Measurements from ENCODE around the gene VPS41. TPM values are rescaled to one million over a fixed set of nuclear protein-coding genes. Genes with fewer than 3 reads are reported as not detected.

Gene VPS41
- total and polyA plus RNA-seq, 12 donors: 12.7 to 133 (median 59.8) TPM

DNA sequence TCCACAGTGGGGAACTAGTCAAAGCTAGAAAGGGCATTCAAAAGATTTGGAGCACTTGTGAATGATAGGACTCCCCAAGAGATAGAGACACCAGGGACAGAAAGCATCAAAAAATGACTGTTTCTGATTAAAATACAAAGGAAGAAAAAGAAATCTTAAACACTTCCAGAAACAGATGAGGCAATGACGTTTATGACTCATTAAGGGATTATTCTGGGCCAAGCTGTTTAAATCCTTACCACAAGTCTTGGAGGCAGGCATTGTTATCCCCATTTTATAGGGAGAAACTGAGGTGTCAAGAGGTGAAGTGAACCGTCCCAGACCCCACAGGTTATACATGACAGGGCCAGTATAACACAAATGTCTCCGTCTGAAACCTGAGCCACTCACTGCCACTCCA lies 209.5 kb downstream of the VPS41 start:
- Histone ChIP-seq H3K9me3 (replicated peaks in 1 of 3) (no peaks in the 10 kb centered on the region), H3K27ac (no peak overlapping the region), H3K36me3 (replicated peaks in 1 of 2) (no peaks in the 10 kb centered on the region), H3K4me3 (no peak overlapping the region), H3K27me3 (no peaks in the 10 kb centered on the region), H3K4me1 (replicated peaks in 1 of 2) (no peaks in the 10 kb centered on the region)
- intact Hi-C loops (cut with DNase I): no loop called here
- TF ChIP-seq POLR2A (IDR thresholded peaks at IDR 0.05): no peak
- TF ChIP-seq, protein P1, sequence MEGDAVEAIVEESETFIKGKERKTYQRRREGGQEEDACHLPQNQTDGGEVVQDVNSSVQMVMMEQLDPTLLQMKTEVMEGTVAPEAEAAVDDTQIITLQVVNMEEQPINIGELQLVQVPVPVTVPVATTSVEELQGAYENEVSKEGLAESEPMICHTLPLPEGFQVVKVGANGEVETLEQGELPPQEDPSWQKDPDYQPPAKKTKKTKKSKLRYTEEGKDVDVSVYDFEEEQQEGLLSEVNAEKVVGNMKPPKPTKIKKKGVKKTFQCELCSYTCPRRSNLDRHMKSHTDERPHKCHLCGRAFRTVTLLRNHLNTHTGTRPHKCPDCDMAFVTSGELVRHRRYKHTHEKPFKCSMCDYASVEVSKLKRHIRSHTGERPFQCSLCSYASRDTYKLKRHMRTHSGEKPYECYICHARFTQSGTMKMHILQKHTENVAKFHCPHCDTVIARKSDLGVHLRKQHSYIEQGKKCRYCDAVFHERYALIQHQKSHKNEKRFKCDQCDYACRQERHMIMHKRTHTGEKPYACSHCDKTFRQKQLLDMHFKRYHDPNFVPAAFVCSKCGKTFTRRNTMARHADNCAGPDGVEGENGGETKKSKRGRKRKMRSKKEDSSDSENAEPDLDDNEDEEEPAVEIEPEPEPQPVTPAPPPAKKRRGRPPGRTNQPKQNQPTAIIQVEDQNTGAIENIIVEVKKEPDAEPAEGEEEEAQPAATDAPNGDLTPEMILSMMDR (IDR thresholded peaks at IDR 0.05): no peak
- DNase-seq: no peak
- WGBS, 4 donors: 46 to 77% (median 66%) methylated on average over 3 of the region's 3 CpGs

DNA sequence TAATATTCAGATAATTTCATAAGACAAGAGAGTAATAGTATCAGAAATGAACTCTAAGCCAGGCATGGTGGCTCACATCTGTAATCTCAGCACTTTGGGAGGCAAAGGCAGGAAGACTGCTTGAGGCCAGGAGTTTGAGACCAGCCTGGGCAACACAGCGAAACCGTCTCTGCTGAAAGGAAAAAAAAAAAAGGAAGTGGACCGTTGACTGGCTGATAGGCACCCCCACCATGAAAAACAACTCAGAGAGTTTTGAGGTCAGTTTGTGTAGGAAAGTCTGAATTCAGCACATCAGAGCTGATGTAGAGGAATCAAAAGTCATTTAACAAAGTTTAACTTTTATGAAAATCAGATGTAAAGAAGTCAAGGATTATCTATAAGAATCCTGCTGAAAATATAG lies 214.7 kb downstream of the VPS41 start:
- intact Hi-C loops (cut with DNase I): no loop called here
- WGBS, 4 donors: 51 to 68% (median 59%) methylated on average over 3 of the region's 3 CpGs
- Histone ChIP-seq H3K27ac (no peak overlapping the region), H3K4me3 (no peak overlapping the region), H3K4me1 (replicated peaks in 1 of 2) (no peaks in the 10 kb centered on the region), H3K9me3 (replicated peaks in 1 of 3) (no peaks in the 10 kb centered on the region), H3K27me3 (no peaks in the 10 kb centered on the region), H3K36me3 (replicated peaks in 1 of 2) (no peaks in the 10 kb centered on the region)
- no peak for DNase-seq
- TF ChIP-seq POLR2A (IDR thresholded peaks at IDR 0.05): no peak
- TF ChIP-seq, protein P1 (IDR thresholded peaks at IDR 0.05): no peak

DNA sequence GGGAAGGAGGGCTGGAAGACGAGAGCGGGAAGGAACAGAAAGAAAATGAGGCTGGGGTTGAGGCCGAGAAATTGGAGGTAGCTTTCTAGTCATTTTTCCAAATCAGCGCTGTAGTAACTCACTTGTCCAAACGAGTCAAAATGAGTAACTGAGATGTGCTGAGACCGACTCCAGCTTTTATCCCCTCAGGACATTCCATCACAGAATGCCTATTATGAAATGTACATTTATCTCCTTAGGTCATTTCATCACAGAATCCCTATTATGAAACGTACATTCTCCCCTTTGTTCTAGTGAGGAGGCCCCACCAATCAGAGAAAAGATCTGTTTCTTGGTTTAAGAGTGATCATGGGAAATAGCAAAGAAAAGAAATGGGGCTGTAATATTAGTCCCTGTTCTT lies 222.1 kb downstream of the VPS41 start:
- Histone ChIP-seq H3K27ac (no peak overlapping the region), H3K4me1 (replicated peaks in 1 of 2) (no peaks in the 10 kb centered on the region), H3K9me3 (replicated peaks in 1 of 3) (no peaks in the 10 kb centered on the region), H3K36me3 (replicated peaks in 1 of 2) (no peaks in the 10 kb centered on the region), H3K4me3 (no peak overlapping the region), H3K27me3 (no peaks in the 10 kb centered on the region)
- TF ChIP-seq, protein P1 (IDR thresholded peaks at IDR 0.05): no peak
- 77 to 82% (median 79%) methylated on average over 7 of the region's 7 CpGs for WGBS, 4 donors
- intact Hi-C loops (cut with DNase I): no loop called here
- DNase-seq: no peak

DNA sequence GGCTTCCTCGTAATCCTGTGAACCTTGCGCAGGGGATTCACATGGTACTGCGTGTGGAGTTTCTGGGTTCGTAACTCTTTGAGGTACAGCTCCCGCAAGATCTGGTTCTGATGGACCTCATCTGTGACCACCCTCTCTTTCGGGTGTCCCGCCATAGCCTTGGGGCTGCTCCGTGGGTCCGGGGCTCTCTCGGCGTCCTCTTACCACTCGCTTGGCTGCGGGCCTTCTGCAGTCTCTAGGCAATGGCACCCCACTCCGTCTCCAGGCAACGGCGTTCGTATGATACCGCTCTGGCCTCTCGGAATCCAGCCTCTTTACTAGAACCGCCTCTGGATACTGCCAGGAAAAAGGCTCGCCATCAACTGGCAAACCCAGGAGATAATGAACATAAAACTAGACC lies 223.1 kb downstream of the VPS41 start:
- TF ChIP-seq, protein P1 (IDR thresholded peaks at IDR 0.05): no peak
- TF ChIP-seq POLR2A (IDR thresholded peaks at IDR 0.05): no peak
- H3K9me3 ChIP-seq (replicated peaks in 1 of 3): no peaks in the 10 kb centered on the region
- no peak overlapping the region for H3K27ac ChIP-seq
- DNase-seq: no peak
- intact Hi-C loops (cut with DNase I): no loop called here
- 93 to 98% (median 94%) methylated on average over 21 of the region's 21 CpGs for WGBS, 4 donors
- no peaks in the 10 kb centered on the region for H3K36me3 ChIP-seq (replicated peaks in 1 of 2)
- H3K4me1 ChIP-seq (replicated peaks in 1 of 2): no peaks in the 10 kb centered on the region
- H3K4me3 ChIP-seq: no peak overlapping the region
- no peaks in the 10 kb centered on the region for H3K27me3 ChIP-seq
